ENCODE measurements around the gene PPP1CA. TPM values are rescaled to one million over a fixed set of nuclear protein-coding genes. Genes with fewer than 3 reads are reported as not detected.

Gene PPP1CA
- total RNA-seq, 1 experiment from 2014 or later, result 238 TPM

DNA sequence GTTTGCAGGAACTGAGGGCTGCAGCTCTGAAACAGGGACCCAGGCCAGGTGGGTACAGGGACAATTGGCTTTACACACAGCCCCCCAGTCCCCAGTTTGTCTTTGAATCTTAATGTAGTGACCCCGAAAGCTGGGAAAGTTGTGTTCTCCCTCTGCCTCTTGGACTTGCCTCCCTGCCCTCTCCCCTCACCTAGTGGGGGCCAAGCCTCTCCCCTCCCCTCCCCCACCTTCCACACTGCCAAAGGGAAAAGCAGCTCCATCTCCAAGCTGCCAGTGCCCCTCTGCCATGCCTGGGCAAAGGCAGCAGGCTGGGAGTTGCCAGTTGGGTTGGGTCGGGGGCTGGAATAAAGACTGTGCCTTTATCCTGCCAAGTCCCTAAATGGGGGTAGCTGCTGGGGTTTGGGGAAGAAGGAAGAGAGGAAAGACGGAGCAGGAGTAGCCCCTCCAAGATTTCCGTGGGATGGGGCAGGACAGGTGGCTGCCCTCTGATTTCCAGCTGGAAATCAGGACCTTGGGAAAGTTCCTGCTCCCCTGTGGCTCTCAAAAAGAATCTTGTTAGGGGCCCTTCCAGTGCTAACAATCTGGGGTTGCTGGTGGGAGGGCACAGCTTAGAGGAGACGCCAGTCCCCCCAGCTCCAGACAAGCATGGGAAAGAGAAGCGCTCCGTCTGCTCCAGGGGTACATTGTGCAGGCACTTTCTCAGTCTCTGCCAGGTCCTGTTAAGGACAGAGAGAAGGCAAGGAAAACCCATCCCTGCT is 25.4 kb downstream of the PPP1CA start (continued):
- TF ChIP-seq, protein P1, sequence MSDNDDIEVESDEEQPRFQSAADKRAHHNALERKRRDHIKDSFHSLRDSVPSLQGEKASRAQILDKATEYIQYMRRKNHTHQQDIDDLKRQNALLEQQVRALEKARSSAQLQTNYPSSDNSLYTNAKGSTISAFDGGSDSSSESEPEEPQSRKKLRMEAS (IDR thresholded peaks at IDR 0.05), result no peak
- no peak for TF ChIP-seq EZH2 (IDR thresholded peaks at IDR 0.05)
- no peak for TF ChIP-seq SP1 (IDR thresholded peaks at IDR 0.05; ENCODE audit: low read depth)
- no peak for TF ChIP-seq ZNF274 (IDR thresholded peaks at IDR 0.05; ENCODE audit: low read depth, low read length)
- TF ChIP-seq ELF1 (IDR thresholded peaks at IDR 0.05; ENCODE audit: borderline replicate concordance, low read depth), result no peak

DNA sequence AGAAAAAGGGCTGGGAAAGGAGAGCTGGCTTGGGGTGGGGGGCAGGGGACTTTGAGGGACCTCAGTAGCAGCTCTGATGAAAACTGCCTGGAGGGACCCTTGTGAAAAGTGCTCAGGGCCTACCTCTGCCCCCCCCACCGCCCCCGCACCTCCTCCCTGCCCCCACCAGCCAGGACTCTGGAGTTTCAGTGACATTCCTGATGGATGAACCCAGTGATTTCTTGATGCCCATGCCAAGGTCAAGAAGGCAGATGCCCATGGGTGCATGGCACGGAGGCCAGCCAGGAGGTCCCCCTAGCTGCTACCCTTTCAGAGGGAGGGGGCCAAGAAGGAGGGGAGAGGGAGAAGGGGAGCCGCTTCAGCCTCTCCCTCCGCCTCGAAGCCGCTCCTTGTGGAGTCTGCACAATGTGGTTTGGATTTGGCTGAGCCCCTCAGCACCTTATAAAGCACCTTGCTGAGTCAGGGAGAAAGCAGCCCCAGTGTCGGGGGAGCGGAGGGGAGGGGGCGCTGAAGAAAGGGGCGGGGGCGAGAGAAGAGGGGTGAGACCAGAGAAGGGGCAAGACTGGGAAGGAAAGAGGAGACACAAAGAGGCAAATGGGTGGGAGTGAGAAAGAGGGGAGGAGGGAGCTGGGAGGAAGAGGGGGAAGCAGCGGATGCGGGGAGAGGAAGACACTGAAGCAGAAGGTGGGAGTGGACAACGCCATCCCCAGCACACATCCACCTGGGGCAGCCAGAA is 26.2 kb downstream of the PPP1CA start:
- Histone ChIP-seq H3K4me2 (ENCODE audit: low read length) (peak overlapping the region; percentile 88), H3K27me3 (ENCODE audit: insufficient read depth, low read length) (no peaks in the 10 kb centered on the region), H3K4me1 (ENCODE audit: control insufficient read depth in 1 of 2, insufficient read depth in 2 of 2, low read length in 2 of 2) (peaks cover 71 to 86% of the 10 kb centered on the region in 2 experiments), H3K9me3 (ENCODE audit: control insufficient read depth in 1 of 2, insufficient read depth in 1 of 2, low read depth in 1 of 2, low read length in 2 of 2) (no peaks in the 10 kb centered on the region), H3K9me2 (ENCODE audit: insufficient read depth) (no peaks in the 10 kb centered on the region), H3K4me3 (replicated peaks in 1 of 2; ENCODE audit: low read depth in 1 of 2, low read length in 2 of 2) (peak overlapping the region in 1 of 2 experiments; percentile 40; a peak in 2 of 4 replicates), H3K9ac (ENCODE audit: low read length) (peak overlapping the region; percentile 100), H2AFZ (ENCODE audit: low read depth, low read length, poor library complexity, severe bottlenecking) (no peak overlapping the region), H4K20me1 (ENCODE audit: insufficient read depth) (no peaks in the 10 kb centered on the region), H3K36me3 (ENCODE audit: control insufficient read depth in 1 of 2, insufficient read depth in 2 of 2, low read length in 2 of 2) (no peaks in the 10 kb centered on the region), H3K27ac (ENCODE audit: low read depth, low read length) (peak overlapping the region; percentile 100), H3K79me2 (ENCODE audit: insufficient read depth, low read length) (peaks cover 24% of the 10 kb centered on the region)
- no TSS peak for BruUV-seq (replicated peaks)
- intact Hi-C loops (cut with micrococcal nuclease), result no loop called here
- POLR2A ChIA-PET, result interaction anchor here (0.7 to 15.1 kb wide), 3 partner anchors 16 to 114 kb away, joined by 3 to 210 read pairs (median 3); partner anchors contain the start of genes POLD4 and RAD9A
- no peak for ATAC-seq
- RAD21 ChIA-PET (ENCODE audit: low non-redundant PET in 1 of 2, low total read pairs in 2 of 2, uncharacterized antibody in 2 of 2, unreplicated experiment in 2 of 2), result interaction anchor here in 1 of 2 experiments (1.2 kb wide), 1 partner anchor 19 kb away, joined by 3 read pairs; no protein-coding TSS in a partner anchor
- no peak for DNase-seq (ENCODE audit: low read depth, low spot score)
- CTCF ChIA-PET, result interaction anchor here (0.7 to 15.5 kb wide), 3 partner anchors 14 to 29 kb away, joined by 5 to 456 read pairs (median 9); partner anchors contain the start of gene POLD4
- TF ChIP-seq YY1 (IDR thresholded peaks at IDR 0.05; ENCODE audit: extremely low read depth, insufficient replicate concordance, low read depth, low read length), result no peak
- TF ChIP-seq POLR2AphosphoS5 (IDR thresholded peaks at IDR 0.05; ENCODE audit: low read depth, low read length), result no peak
- no peak for TF ChIP-seq JUND (IDR thresholded peaks at IDR 0.05)
- TF ChIP-seq SRF (IDR thresholded peaks at IDR 0.05; ENCODE audit: low read depth), result no peak
- no peak for TF ChIP-seq CBX3 (IDR thresholded peaks at IDR 0.05; ENCODE audit: low read depth)
- TF ChIP-seq, protein P2, sequence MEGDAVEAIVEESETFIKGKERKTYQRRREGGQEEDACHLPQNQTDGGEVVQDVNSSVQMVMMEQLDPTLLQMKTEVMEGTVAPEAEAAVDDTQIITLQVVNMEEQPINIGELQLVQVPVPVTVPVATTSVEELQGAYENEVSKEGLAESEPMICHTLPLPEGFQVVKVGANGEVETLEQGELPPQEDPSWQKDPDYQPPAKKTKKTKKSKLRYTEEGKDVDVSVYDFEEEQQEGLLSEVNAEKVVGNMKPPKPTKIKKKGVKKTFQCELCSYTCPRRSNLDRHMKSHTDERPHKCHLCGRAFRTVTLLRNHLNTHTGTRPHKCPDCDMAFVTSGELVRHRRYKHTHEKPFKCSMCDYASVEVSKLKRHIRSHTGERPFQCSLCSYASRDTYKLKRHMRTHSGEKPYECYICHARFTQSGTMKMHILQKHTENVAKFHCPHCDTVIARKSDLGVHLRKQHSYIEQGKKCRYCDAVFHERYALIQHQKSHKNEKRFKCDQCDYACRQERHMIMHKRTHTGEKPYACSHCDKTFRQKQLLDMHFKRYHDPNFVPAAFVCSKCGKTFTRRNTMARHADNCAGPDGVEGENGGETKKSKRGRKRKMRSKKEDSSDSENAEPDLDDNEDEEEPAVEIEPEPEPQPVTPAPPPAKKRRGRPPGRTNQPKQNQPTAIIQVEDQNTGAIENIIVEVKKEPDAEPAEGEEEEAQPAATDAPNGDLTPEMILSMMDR (IDR thresholded peaks at IDR 0.05 in 2 of 3, conservative IDR thresholded peaks at IDR 0.05 in 1 of 3; ENCODE audit: borderline replicate concordance in 1 of 3, insufficient read depth in 1 of 3, low read depth in 2 of 3, low read length in 2 of 3), result no peak
- no peak for TF ChIP-seq POLR2A (IDR thresholded peaks at IDR 0.05; ENCODE audit: borderline replicate concordance, extremely low read depth, insufficient read depth, insufficient read length)
- TF ChIP-seq CEBPB (IDR thresholded peaks at IDR 0.05; ENCODE audit: low read depth), result no peak
- TF ChIP-seq TCF7L2 (IDR thresholded peaks at IDR 0.05; ENCODE audit: borderline replicate concordance, extremely low read depth, insufficient read depth, insufficient read length), result no peak
- TF ChIP-seq EGR1 (IDR thresholded peaks at IDR 0.05; ENCODE audit: low read depth), result no peak
- TF ChIP-seq, protein P3, sequence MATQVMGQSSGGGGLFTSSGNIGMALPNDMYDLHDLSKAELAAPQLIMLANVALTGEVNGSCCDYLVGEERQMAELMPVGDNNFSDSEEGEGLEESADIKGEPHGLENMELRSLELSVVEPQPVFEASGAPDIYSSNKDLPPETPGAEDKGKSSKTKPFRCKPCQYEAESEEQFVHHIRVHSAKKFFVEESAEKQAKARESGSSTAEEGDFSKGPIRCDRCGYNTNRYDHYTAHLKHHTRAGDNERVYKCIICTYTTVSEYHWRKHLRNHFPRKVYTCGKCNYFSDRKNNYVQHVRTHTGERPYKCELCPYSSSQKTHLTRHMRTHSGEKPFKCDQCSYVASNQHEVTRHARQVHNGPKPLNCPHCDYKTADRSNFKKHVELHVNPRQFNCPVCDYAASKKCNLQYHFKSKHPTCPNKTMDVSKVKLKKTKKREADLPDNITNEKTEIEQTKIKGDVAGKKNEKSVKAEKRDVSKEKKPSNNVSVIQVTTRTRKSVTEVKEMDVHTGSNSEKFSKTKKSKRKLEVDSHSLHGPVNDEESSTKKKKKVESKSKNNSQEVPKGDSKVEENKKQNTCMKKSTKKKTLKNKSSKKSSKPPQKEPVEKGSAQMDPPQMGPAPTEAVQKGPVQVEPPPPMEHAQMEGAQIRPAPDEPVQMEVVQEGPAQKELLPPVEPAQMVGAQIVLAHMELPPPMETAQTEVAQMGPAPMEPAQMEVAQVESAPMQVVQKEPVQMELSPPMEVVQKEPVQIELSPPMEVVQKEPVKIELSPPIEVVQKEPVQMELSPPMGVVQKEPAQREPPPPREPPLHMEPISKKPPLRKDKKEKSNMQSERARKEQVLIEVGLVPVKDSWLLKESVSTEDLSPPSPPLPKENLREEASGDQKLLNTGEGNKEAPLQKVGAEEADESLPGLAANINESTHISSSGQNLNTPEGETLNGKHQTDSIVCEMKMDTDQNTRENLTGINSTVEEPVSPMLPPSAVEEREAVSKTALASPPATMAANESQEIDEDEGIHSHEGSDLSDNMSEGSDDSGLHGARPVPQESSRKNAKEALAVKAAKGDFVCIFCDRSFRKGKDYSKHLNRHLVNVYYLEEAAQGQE (IDR thresholded peaks at IDR 0.05; ENCODE audit: low read depth), result no peak
- TF ChIP-seq, protein P4, sequence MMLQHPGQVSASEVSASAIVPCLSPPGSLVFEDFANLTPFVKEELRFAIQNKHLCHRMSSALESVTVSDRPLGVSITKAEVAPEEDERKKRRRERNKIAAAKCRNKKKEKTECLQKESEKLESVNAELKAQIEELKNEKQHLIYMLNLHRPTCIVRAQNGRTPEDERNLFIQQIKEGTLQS (IDR thresholded peaks at IDR 0.05), result no peak
- TF ChIP-seq ZFX (IDR thresholded peaks at IDR 0.05), result no peak
- TF ChIP-seq EZH2 (IDR thresholded peaks at IDR 0.05), result no peak
- no peak for TF ChIP-seq EZH2phosphoT487 (IDR thresholded peaks at IDR 0.05; ENCODE audit: borderline replicate concordance)
